HG03558 (cell line): ENCODE measurements around the gene MKI67.

Experiments
- ATAC-seq: cut with Tn5 transposase; IDR thresholded peaks from one replicate; pipeline ENCODE4 v1.9.1; 2021; ENCODE audit warnings: moderate number of reproducible peaks; ENCODE audit not compliant: unreplicated experiment; ENCODE audit errors: extremely low read depth

MKI67 gene

DNA sequence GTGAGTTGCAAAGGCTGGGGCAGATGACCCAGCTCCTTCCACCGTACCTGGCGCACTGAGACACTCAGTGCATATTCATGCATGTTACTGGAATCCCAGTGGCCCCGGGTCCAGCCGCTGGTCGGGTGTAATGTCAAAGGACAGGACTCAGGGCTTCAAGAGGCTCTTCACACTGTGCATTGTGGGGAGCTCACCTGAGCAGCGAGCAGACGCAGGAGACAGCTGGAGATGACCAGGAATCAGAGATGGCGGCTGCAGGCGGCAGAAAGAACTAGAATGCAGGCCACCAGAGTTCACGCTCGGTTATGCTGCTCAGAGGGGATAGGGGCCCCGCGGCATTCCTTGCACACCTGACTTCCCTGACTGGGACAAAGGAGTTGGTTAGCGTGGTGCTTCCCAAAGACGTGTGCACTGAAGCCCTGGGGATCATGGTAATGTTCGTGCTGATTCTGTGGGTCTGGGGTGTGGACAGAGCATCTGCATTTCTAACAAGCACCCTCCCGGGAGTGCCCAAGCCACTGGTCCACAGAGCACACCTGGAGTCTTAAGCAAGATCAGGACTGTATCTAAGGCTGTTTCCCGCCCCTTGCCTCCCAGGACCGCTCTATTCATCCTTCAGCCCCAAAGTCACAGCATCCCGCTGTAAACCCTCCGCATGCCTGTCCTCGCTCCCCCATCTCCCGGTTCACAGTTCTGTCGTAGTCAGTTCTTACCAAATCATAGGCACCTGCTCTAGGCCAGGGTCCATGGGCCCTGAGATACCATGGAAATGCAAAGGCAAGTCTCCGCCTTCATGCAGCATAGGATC is 71.0 kb downstream of the MKI67 start:
- ATAC-seq = no peak

- ATAC-seq = no peak
Measured at GRCh38 chr10:128054163-128054970, 71.9 kb downstream of the MKI67 start.

DNA sequence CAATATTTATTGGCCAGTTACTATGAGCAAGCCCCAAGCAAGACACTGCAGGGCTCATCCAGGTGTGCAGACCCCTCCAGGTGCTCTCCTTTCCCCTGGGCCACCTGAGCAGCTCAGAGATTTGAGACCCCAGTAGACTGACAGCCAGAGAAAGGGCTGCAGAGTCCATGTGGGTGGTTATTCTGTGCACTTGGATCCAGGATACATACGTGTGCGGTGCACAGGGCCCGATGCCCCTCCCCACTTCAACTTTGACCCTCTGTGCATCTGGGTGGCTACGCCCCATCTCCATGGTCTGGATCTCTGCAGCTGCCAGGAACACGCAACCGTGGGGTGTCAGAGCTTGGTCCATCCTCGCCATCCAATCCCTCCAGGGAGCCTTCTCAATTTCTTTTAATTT is 72.9 kb downstream of the MKI67 start:
- ATAC-seq = no peak

DNA sequence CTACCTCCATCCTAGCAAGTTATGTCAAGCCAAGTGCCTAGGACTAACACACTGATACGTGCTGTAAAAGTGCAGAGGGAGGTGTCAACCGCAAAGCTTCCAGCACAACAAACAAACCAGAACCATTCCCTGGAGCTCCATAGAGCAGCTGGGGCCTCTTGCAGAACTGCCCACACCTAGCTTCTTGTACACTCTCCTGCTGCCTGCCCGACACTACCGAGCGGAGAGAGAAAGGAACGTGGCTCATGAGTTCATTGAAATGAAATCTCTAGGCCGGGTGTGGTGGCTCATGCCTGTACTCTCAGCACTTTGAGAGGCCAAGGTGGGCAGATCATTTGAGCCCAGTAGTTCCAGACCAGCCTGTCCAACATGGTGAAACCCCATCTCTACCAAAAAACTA is 73.5 kb downstream of the MKI67 start:
- no peak for ATAC-seq

- ATAC-seq = no peak
Measured at GRCh38 chr10:128051548-128051947, 74.7 kb downstream of the MKI67 start.

GRCh38 chr10:128050936-128051335 is 75.3 kb downstream of the MKI67 start:
- ATAC-seq = no peak

- no peak for ATAC-seq
Measured at GRCh38 chr10:128050121-128050516, 76.1 kb downstream of the MKI67 start.

DNA sequence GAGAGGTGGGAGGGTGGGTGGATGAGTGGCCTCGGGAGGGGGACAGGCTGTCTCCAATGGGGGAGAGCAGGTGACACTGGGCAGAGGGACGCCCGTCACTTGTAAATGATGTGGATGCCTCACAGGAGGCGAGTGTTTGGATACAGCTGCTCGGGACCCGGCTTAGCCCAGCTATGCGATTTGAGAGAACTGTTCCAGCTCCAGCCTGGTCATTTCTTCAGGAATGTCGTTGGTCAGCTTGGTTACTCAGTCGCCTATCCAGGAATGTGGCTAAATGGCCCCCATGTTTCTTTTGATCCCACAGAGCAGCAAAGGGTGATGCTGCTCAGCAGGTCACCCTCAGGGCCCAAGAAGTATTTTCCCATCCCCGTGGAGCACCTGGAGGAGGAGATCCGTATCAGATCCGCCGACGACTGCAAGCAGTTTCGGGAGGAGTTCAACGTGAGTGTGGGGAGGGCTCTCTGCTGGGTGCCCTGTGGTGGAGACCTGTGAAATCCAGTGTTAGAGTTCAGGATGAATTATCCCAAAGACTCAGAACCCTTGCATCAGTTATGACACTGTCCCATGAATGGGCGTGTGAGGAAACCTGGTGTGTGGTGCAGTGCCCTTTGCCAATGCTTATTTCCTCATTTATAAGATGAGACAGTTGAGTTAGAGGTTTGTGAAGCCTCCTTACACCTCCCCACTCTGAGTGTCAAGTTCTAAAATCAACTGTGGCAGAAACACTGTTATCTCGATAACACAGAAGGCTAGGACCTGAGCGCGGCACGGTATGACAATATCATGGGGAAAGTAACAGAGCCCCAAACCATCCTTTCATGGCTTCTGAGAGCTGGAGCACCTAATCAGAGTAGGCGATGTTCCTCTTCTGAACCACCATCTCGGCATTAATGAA is 76.8 kb downstream of the MKI67 start:
- no peak for ATAC-seq

DNA sequence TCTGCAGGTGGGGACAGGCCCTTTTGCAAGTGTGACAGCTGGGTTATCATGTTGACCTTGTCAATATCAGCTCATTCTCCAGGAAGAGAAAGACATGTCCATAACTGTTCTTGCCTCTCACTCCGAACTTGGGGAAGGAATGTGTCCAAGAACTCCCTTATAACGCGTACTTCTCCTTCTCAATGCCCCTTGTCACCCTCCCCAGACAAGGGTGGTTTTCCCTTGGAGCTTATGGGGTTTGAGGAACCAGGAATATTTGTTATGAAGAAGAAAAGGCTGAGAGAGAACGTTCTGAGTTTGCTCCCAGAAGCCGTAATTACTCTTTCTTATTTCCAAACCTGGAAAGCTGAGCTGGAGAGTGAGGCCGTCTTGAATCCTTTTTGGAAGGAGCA is 77.4 kb downstream of the MKI67 start:
- ATAC-seq = no peak

- no peak for ATAC-seq
Measured at GRCh38 chr10:128047991-128048818, 78.0 kb downstream of the MKI67 start.

- ATAC-seq = peak; percentile 99
Measured at GRCh38 chr10:128047351-128047750, 78.9 kb downstream of the MKI67 start.

DNA sequence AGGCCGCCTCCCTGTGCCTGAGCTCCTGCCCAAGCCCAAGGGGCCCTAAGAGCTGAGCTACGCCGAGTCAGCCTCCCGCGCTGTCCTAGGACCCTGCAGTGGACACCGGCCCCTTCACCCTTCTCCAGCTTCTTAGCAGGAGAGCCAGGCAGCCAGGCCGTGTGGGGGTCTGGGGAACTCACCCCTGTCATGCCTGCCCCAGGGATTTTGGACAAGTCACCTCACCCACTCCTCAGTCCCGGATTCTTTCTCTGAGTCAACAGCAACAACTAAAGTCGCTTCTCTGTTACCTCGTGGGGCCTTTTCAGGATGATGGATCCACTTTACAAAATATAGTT is 79.3 kb downstream of the MKI67 start:
- ATAC-seq = no peak
